Gastrocnemius medialis (tissue), 4 donors: Measurements from ENCODE around the gene SYT9. TPM values are rescaled to one million over a fixed set of nuclear protein-coding genes. Genes with fewer than 3 reads are reported as not detected.

Source experiments
- ATAC-seq, 2 donors: fragments of 150-250 bp; one replicate each; pipeline ENCODE4 v1.9.1; 2016
- DNase-seq, 2 donors: peaks; one replicate each; pipeline ENCODE4 v3.0.0-alpha.2; 2019
- H3K27ac ChIP-seq, 4 donors: fragments of 200-600 bp; sonication (generic); 1 replicate in 1 of 4; 2 replicates in 3 of 4; pipeline ENCODE4 v1.5.1; 2016 to 2018; ENCODE audit warnings: mild to moderate bottlenecking in 2 of 4, moderate library complexity in 1 of 4
- H3K27me3 ChIP-seq, 3 donors: fragments of 200-600 bp; sonication (generic) in 2 of 3; 1 replicate in 1 of 3; 2 replicates in 2 of 3; pipeline versions ENCODE4 v1.5.1 to v1.6.0; 2016 to 2019; ENCODE audit warnings: mild to moderate bottlenecking in 1 of 3, moderate library complexity in 1 of 3
- H3K36me3 ChIP-seq, 2 donors: fragments of 200-600 bp; sonication (generic) in 1 of 2; one replicate each; pipeline ENCODE4 v1.5.1; 2017 to 2018
- H3K4me1 ChIP-seq, 2 donors: fragments of 200-600 bp; sonication (generic) in 1 of 2; one replicate each; pipeline ENCODE4 v1.5.1; 2016 to 2017; ENCODE audit warnings: mild to moderate bottlenecking in 2 of 2
- H3K4me3 ChIP-seq, 4 donors: fragments of 200-600 bp; sonication (generic) in 3 of 4; 1 replicate in 1 of 4; 2 replicates in 3 of 4; pipeline ENCODE4 v1.5.1; 2016 to 2019; ENCODE audit warnings: mild to moderate bottlenecking in 2 of 4
- H3K9me3 ChIP-seq, 3 donors: fragments of 200-600 bp; sonication (generic) in 2 of 3; 1 replicate in 1 of 3; 2 replicates in 2 of 3; pipeline ENCODE4 v1.5.1; 2016 to 2019
- POLR2A ChIP-seq, 2 donors: fragments of 450-650 bp; IDR thresholded peaks; one replicate each; pipeline ENCODE4 v1.6.1; 2017; ENCODE audit warnings: antibody characterized with exemption in 2 of 2, mild to moderate bottlenecking in 2 of 2, moderate library complexity in 2 of 2
- in situ Hi-C, 4 donors: fragments of 200-750 bp; cut with MboI; loops; one replicate each; pipeline versions ENCODE4 v1.15.0 to v1.8.0; 2017; ENCODE audit warnings: low sequenced_read_pairs in 4 of 4
- intact Hi-C: fragments of 100-400 bp; cut with DNase I; formaldehyde crosslinking; loops from one replicate; pipeline ENCODE4 v1.15.1; 2023; ENCODE audit warnings: low total_unique reads
- total RNA-seq, 4 donors: library from RNA; depleted of rRNA; stranded (reverse); fragments of >200 nt; gene quantifications; one replicate each; pipeline versions ENCODE4 v1.1.0 to v1.2.3, GENCODE V29; 2016
- TF ChIP-seq, protein P1 (sequence below), 5 experiments: fragments of 450-650 bp in 3 of 5; fragments of 200-600 bp in 2 of 5; sonication (generic) in 2 of 5; IDR thresholded peaks in 4 of 5; conservative IDR thresholded peaks in 1 of 5; 1 replicate in 4 of 5; 2 replicates in 1 of 5; pipeline ENCODE4 v1.5.1; 2016 to 2019; ENCODE audit warnings: antibody characterized with exemption in 5 of 5, mild to moderate bottlenecking in 3 of 5, moderate library complexity in 3 of 5

SYT9 gene
- total RNA-seq, 4 donors from 2014 or later: 0.09 TPM; not detected in 3

DNA sequence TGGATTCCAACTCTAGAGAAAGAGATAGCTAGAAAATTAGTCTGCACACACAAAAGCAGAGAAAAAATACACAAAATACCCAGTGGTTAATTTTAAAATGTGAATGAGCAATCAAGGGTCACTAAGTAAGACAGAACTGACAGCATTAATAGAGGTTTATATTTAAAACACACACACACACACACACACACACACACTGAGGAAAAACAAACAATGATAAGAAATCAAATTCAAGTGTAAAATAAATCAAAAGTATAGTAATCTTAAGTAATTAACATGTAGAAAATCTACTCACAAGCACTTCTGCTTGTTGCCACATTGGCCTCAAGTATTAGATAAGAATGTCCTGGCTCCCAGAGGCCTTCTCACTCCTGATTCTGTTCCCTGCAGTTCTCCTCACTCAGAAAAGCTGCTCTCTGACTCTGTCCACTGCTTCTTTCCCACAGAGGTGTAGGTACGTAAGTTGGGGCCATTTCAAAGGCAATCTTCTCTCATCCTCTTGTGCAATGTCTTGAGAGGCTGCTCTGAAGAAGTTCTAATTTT is 200.3 kb downstream of the SYT9 start:
- in situ Hi-C loops (no loop called here), intact Hi-C loops (no loop called here)
- no peaks in the 10 kb centered on the region for H3K27me3 ChIP-seq
- H3K9me3 ChIP-seq: no peaks in the 10 kb centered on the region
- TF ChIP-seq, protein P1, sequence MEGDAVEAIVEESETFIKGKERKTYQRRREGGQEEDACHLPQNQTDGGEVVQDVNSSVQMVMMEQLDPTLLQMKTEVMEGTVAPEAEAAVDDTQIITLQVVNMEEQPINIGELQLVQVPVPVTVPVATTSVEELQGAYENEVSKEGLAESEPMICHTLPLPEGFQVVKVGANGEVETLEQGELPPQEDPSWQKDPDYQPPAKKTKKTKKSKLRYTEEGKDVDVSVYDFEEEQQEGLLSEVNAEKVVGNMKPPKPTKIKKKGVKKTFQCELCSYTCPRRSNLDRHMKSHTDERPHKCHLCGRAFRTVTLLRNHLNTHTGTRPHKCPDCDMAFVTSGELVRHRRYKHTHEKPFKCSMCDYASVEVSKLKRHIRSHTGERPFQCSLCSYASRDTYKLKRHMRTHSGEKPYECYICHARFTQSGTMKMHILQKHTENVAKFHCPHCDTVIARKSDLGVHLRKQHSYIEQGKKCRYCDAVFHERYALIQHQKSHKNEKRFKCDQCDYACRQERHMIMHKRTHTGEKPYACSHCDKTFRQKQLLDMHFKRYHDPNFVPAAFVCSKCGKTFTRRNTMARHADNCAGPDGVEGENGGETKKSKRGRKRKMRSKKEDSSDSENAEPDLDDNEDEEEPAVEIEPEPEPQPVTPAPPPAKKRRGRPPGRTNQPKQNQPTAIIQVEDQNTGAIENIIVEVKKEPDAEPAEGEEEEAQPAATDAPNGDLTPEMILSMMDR (IDR thresholded peaks at IDR 0.05 in 4 of 5, conservative IDR thresholded peaks at IDR 0.05 in 1 of 5): no peak
- TF ChIP-seq POLR2A (IDR thresholded peaks at IDR 0.05): no peak
- ATAC-seq (no peak), DNase-seq (no peak)
- no peak overlapping the region for H3K27ac ChIP-seq
- no peaks in the 10 kb centered on the region for H3K4me1 ChIP-seq
- no peaks in the 10 kb centered on the region for H3K36me3 ChIP-seq
- H3K4me3 ChIP-seq: no peak overlapping the region

DNA sequence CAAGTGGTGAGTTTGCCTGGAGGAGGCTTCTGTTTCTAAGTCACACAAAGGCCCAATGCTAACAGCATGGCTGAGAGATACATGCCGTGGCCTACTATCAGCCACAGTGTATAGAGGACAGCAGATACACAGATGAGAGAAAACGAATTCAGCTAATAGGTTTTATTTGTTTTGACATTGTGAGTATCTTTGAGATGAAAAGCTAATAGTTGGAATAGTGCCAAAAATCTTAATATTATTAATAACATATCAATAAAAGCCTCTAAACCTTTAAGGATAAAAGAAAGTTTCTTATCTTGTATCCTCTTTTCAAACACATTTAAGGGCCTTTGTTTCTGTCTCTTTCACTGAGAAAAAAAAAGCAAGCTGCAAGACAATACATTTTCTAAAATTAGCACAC is 203.2 kb downstream of the SYT9 start:
- ATAC-seq (no peak), DNase-seq (no peak)
- Histone ChIP-seq H3K4me3 (no peak overlapping the region), H3K4me1 (no peaks in the 10 kb centered on the region), H3K27me3 (no peaks in the 10 kb centered on the region), H3K9me3 (no peaks in the 10 kb centered on the region), H3K36me3 (no peaks in the 10 kb centered on the region), H3K27ac (no peak overlapping the region)
- intact Hi-C loops (no loop called here), in situ Hi-C loops (no loop called here)
- TF ChIP-seq, protein P1 (IDR thresholded peaks at IDR 0.05 in 4 of 5, conservative IDR thresholded peaks at IDR 0.05 in 1 of 5): no peak
- TF ChIP-seq POLR2A (IDR thresholded peaks at IDR 0.05): no peak

DNA sequence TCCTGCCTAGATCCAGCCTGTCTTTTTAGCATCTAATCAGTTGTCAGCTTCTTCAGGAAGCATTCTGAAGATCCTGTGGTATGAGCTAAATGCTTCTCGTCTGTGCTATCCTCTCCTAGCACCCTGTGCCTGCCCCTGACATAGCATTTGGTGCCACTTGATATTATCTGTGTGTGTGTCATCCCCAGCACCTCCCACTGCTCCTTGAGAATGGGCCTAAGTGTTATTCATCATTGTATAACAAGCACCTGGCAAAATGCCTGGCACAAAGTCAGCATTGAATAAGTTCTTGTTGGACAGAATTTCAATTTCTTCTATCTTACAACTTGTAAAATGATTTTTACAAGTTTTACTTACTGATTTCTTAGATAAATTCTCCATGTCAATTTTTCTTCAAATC is 205.5 kb downstream of the SYT9 start:
- intact Hi-C loops: no loop called here
- no peak for DNase-seq

DNA sequence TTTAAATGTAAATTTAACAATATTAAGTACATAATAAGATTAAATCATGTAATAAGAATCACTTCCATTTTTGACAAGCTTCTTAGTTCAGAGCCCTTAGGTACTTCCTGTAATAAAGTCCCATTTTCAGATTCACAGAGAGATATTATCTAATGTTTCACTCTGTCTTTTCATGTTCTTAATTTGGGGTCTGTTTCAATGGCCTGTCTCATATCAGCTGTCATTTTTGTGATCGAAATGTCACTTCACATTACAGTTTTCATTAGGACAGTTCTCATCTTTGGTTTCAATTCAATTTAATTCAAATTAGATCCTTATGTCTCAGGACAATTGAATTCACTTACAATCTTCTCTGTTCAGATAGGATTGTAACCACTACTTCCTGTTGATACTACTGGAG is 211.0 kb downstream of the SYT9 start:
- H3K36me3 ChIP-seq: no peaks in the 10 kb centered on the region
- intact Hi-C loops: no loop called here

More for the DNA sequence above, 205.5 kb downstream of the SYT9 start:
- no peaks in the 10 kb centered on the region for H3K9me3 ChIP-seq
- H3K27me3 ChIP-seq: no peaks in the 10 kb centered on the region
- ATAC-seq: no peak
- no peak overlapping the region for H3K4me3 ChIP-seq
- in situ Hi-C loops: no loop called here
- TF ChIP-seq POLR2A (IDR thresholded peaks at IDR 0.05): no peak
- TF ChIP-seq, protein P1 (IDR thresholded peaks at IDR 0.05 in 4 of 5, conservative IDR thresholded peaks at IDR 0.05 in 1 of 5): no peak
- H3K4me1 ChIP-seq: no peaks in the 10 kb centered on the region
- no peaks in the 10 kb centered on the region for H3K36me3 ChIP-seq
- no peak overlapping the region for H3K27ac ChIP-seq

More for the DNA sequence above, 211.0 kb downstream of the SYT9 start:
- in situ Hi-C loops: no loop called here
- ATAC-seq (no peak), DNase-seq (no peak)
- no peak for TF ChIP-seq POLR2A (IDR thresholded peaks at IDR 0.05)
- TF ChIP-seq, protein P1 (IDR thresholded peaks at IDR 0.05 in 4 of 5, conservative IDR thresholded peaks at IDR 0.05 in 1 of 5): no peak
- no peaks in the 10 kb centered on the region for H3K4me1 ChIP-seq
- H3K9me3 ChIP-seq: no peaks in the 10 kb centered on the region
- H3K27ac ChIP-seq: no peak overlapping the region
- H3K27me3 ChIP-seq: no peaks in the 10 kb centered on the region
- H3K4me3 ChIP-seq: no peak overlapping the region
